Measurements from ENCODE around the gene LPIN1.
"Not testable (repeated sequence)": the region's sequence is repeated elsewhere in the genome, so short reads cannot be mapped to it uniquely, and the experiment has no call there.

LPIN1 gene

GRCh38 chr2:11813345-11813744 lies 66.9 kb downstream of the LPIN1 start:
- not testable (repeated sequence) for DNase-seq

GRCh38 chr2:11813951-11814350 lies 67.5 kb downstream of the LPIN1 start:
- no peak for DNase-seq

- DNase-seq = no peak
Measured at GRCh38 chr2:11814979-11815510, 68.6 kb downstream of the LPIN1 start.

- DNase-seq = not testable (repeated sequence)
Measured at GRCh38 chr2:11816935-11817334, 70.5 kb downstream of the LPIN1 start.

- no peak for DNase-seq
Measured at GRCh38 chr2:11819235-11819729, 72.8 kb downstream of the LPIN1 start.

GRCh38 chr2:11820650-11821049 lies 74.2 kb downstream of the LPIN1 start:
- no peak for DNase-seq

- no peak for DNase-seq
Measured at GRCh38 chr2:11821705-11822104, 75.3 kb downstream of the LPIN1 start.

- not testable (repeated sequence) for DNase-seq
Measured at GRCh38 chr2:11822359-11822745, 75.9 kb downstream of the LPIN1 start.

- DNase-seq = no peak
Measured at GRCh38 chr2:11822746-11823451, 76.5 kb downstream of the LPIN1 start.

GRCh38 chr2:11824901-11825828 lies 78.7 kb downstream of the LPIN1 start:
- DNase-seq = no peak

- DNase-seq = peak; percentile 37
Measured at GRCh38 chr2:11827547-11827946, 81.1 kb downstream of the LPIN1 start.

GRCh38 chr2:11828933-11829323 lies 82.5 kb downstream of the LPIN1 start:
- DNase-seq = no peak

GRCh38 chr2:11829324-11829946 lies 83.0 kb downstream of the LPIN1 start:
- DNase-seq = peak; percentile 66

- peak; percentile 49 for DNase-seq
Measured at GRCh38 chr2:11829947-11830707, 83.7 kb downstream of the LPIN1 start.

GRCh38 chr2:11830708-11831301 lies 84.4 kb downstream of the LPIN1 start:
- DNase-seq = no peak

GRCh38 chr2:11831415-11831814 lies 85.0 kb downstream of the LPIN1 start:
- no peak for DNase-seq

- no peak for DNase-seq
Measured at GRCh38 chr2:11832531-11832930, 86.1 kb downstream of the LPIN1 start.

GRCh38 chr2:11833601-11834000 lies 87.2 kb downstream of the LPIN1 start:
- DNase-seq = no peak

- no peak for DNase-seq
Measured at GRCh38 chr2:11835403-11835802, 89.0 kb downstream of the LPIN1 start.

GRCh38 chr2:11836647-11837219 lies 90.3 kb downstream of the LPIN1 start:
- DNase-seq = no peak
